Measurements from ENCODE around the gene HSPE1. TPM values are rescaled to one million over a fixed set of nuclear protein-coding genes. Genes with fewer than 3 reads are reported as not detected.

Gene HSPE1
- total RNA-seq, 1 donor from 2014 or later = 96.4 TPM

- H3K27me3 Mint-ChIP-seq (ENCODE audit: low read depth) = no peaks in the 10 kb centered on the region
- no peaks in the 10 kb centered on the region for H3K36me3 Mint-ChIP-seq
- H3K27ac Mint-ChIP-seq = peak overlapping the region; percentile 98
- no peaks in the 10 kb centered on the region for H3K9me3 Mint-ChIP-seq
- peaks cover 15% of the 10 kb centered on the region for H3K4me1 Mint-ChIP-seq
- TF ChIP-seq, protein P1, sequence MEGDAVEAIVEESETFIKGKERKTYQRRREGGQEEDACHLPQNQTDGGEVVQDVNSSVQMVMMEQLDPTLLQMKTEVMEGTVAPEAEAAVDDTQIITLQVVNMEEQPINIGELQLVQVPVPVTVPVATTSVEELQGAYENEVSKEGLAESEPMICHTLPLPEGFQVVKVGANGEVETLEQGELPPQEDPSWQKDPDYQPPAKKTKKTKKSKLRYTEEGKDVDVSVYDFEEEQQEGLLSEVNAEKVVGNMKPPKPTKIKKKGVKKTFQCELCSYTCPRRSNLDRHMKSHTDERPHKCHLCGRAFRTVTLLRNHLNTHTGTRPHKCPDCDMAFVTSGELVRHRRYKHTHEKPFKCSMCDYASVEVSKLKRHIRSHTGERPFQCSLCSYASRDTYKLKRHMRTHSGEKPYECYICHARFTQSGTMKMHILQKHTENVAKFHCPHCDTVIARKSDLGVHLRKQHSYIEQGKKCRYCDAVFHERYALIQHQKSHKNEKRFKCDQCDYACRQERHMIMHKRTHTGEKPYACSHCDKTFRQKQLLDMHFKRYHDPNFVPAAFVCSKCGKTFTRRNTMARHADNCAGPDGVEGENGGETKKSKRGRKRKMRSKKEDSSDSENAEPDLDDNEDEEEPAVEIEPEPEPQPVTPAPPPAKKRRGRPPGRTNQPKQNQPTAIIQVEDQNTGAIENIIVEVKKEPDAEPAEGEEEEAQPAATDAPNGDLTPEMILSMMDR (IDR thresholded peaks at IDR 0.05; ENCODE audit: unreplicated experiment) = no peak
- H3K4me3 Mint-ChIP-seq = peak overlapping the region; percentile 87
- DNase-seq (ENCODE audit: low spot score in 2 of 2, unreplicated experiment in 2 of 2) = no peak
Observed at GRCh38 chr2:197453914-197454398, 46.2 kb upstream of the HSPE1 start.

DNA sequence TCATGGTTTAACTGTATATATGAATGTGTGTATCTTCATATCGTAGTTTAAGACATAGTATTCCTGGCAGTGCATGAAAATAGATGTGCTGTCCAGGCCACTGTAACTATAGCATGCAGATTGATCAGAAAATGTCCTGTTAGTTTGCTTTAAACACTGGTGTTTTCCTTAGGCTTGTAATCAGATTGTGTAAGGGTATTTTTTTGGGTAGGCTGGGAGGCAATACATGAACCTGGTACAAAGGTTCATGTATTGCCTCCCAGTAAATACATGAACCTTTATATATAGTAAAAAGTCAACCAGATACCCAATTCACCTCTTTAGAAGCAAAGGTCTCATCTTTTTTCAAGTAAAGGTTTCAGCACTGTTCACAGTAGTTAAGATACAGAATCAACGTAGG, 45.3 kb upstream of the HSPE1 start:
- Mint-ChIP-seq H3K36me3 (no peaks in the 10 kb centered on the region), H3K27ac (peak overlapping the region; percentile 98), H3K27me3 (ENCODE audit: low read depth) (no peaks in the 10 kb centered on the region), H3K4me3 (peak overlapping the region; percentile 87), H3K4me1 (peaks cover 15% of the 10 kb centered on the region), H3K9me3 (no peaks in the 10 kb centered on the region)
- TF ChIP-seq, protein P1 (IDR thresholded peaks at IDR 0.05; ENCODE audit: unreplicated experiment) = no peak
- DNase-seq (ENCODE audit: low spot score in 2 of 2, unreplicated experiment in 2 of 2) = no peak

DNA sequence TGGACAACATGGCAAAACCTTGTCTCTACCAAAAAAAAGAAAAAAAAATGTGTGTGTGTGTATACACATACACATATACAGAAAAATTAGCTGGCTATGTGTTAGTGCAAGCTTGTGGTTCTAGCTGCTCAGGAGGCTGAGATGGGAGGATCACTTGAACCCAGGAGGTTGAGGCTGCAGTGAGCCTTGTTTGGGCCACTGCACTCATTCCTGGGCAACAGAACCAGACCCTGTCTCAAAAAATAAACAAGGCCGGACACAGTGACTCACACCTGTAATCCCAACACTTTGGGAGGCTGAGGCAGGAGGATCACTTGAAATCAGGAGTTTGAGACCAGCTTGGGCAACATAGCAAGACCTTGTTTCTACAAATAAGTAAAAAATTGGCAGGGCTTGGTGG, 44.8 kb upstream of the HSPE1 start:
- Mint-ChIP-seq H3K4me1 (peaks cover 15% of the 10 kb centered on the region), H3K9me3 (no peaks in the 10 kb centered on the region), H3K27me3 (ENCODE audit: low read depth) (no peaks in the 10 kb centered on the region), H3K27ac (no peak overlapping the region), H3K4me3 (no peak overlapping the region), H3K36me3 (no peaks in the 10 kb centered on the region)
- DNase-seq (ENCODE audit: low spot score in 2 of 2, unreplicated experiment in 2 of 2) = no peak
- TF ChIP-seq, protein P1 (IDR thresholded peaks at IDR 0.05; ENCODE audit: unreplicated experiment) = no peak

- DNase-seq (ENCODE audit: low spot score in 2 of 2, unreplicated experiment in 2 of 2) = no peak
- TF ChIP-seq, protein P1 (IDR thresholded peaks at IDR 0.05; ENCODE audit: unreplicated experiment) = no peak
- no peak overlapping the region for H3K4me3 Mint-ChIP-seq
- no peaks in the 10 kb centered on the region for H3K9me3 Mint-ChIP-seq
- no peak overlapping the region for H3K27ac Mint-ChIP-seq
- H3K4me1 Mint-ChIP-seq = peaks cover 1% of the 10 kb centered on the region
- no peaks in the 10 kb centered on the region for H3K27me3 Mint-ChIP-seq (ENCODE audit: low read depth)
- H3K36me3 Mint-ChIP-seq = peaks cover 7% of the 10 kb centered on the region
Observed at GRCh38 chr2:197460649-197461048, 39.5 kb upstream of the HSPE1 start.

DNA sequence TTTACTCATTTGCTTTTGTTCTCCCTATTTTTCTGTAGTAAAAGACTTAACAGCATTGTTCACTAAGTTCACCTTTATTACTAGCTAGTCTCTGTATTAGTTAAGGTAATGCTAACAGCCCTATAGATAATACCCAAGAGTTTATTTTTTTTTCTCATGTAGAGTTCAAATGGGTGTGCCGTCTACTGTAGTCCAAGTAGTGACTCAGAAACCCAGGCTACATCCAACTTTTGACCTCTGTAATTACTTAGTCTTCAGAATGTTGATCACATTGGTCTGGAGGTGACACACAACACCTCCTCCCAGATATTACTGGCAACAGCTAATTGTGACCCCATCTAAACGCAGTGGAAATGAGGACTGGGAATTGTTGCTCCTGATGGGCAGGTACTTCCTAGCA, 39.1 kb upstream of the HSPE1 start:
- no peaks in the 10 kb centered on the region for H3K9me3 Mint-ChIP-seq
- DNase-seq (ENCODE audit: low spot score in 2 of 2, unreplicated experiment in 2 of 2) = no peak
- no peak overlapping the region for H3K4me3 Mint-ChIP-seq
- H3K36me3 Mint-ChIP-seq = peaks cover 8% of the 10 kb centered on the region
- TF ChIP-seq, protein P1 (IDR thresholded peaks at IDR 0.05; ENCODE audit: unreplicated experiment) = no peak
- peaks cover 1% of the 10 kb centered on the region for H3K4me1 Mint-ChIP-seq
- H3K27ac Mint-ChIP-seq = no peak overlapping the region
- H3K27me3 Mint-ChIP-seq (ENCODE audit: low read depth) = no peaks in the 10 kb centered on the region

GRCh38 chr2:197464175-197464574, 36.0 kb upstream of the HSPE1 start:
- Mint-ChIP-seq H3K4me1 (peaks cover 1% of the 10 kb centered on the region), H3K27me3 (ENCODE audit: low read depth) (no peaks in the 10 kb centered on the region), H3K36me3 (peaks cover 15% of the 10 kb centered on the region), H3K9me3 (no peaks in the 10 kb centered on the region), H3K27ac (no peak overlapping the region), H3K4me3 (no peak overlapping the region)
- DNase-seq (ENCODE audit: low spot score in 2 of 2, unreplicated experiment in 2 of 2) = no peak
- TF ChIP-seq, protein P1 (IDR thresholded peaks at IDR 0.05; ENCODE audit: unreplicated experiment) = no peak
